DMS79 treated with DMSO at 0.1 percent for 48 hours (cell line): ENCODE data around the gene USP43.
"Not testable (repeated sequence)": the region's sequence is repeated elsewhere in the genome, so short reads cannot be mapped to it uniquely, and the experiment has no call there.

Experiments
- DNase-seq: peaks from one replicate; lab custom pipeline; 2025; lab: John Stamatoyannopoulos, UW

USP43 gene

GRCh38 chr17:9644910-9645751 is at the start of gene USP43:
Gene USP43, plus strand, starts transcription at chr17:9645517. Its CDS starts 116 bp downstream, at chr17:9645633.
- peak; percentile 48 for DNase-seq

- DNase-seq: not testable (repeated sequence)
These were observed 47.7 kb upstream of the USP43 start for GRCh38 chr17:9597638-9598037.

GRCh38 chr17:9598661-9599060 is 46.7 kb upstream of the USP43 start:
- no peak for DNase-seq

- DNase-seq: not testable (repeated sequence)
These were observed 40.7 kb upstream of the USP43 start for GRCh38 chr17:9604583-9604982.

GRCh38 chr17:9606453-9606852 is 38.9 kb upstream of the USP43 start:
- no peak for DNase-seq

- DNase-seq: not testable (repeated sequence)
These were observed 38.3 kb upstream of the USP43 start for GRCh38 chr17:9607058-9607457.

- DNase-seq: no peak
These were observed 33.8 kb upstream of the USP43 start for GRCh38 chr17:9611557-9611956.

GRCh38 chr17:9612006-9612405 is 33.3 kb upstream of the USP43 start:
- DNase-seq: peak; percentile 21

GRCh38 chr17:9615486-9615885 is 29.8 kb upstream of the USP43 start:
- DNase-seq: no peak

GRCh38 chr17:9622961-9623360 is 22.4 kb upstream of the USP43 start:
- no peak for DNase-seq

- no peak for DNase-seq
These were observed 16.8 kb upstream of the USP43 start for GRCh38 chr17:9628509-9628908.

GRCh38 chr17:9632741-9633140 is 12.6 kb upstream of the USP43 start:
- no peak for DNase-seq

GRCh38 chr17:9635340-9635739 is 10.0 kb upstream of the USP43 start:
- DNase-seq: no peak

- no peak for DNase-seq
These were observed 8.8 kb upstream of the USP43 start for GRCh38 chr17:9636501-9636900.

- DNase-seq: not testable (repeated sequence)
These were observed 4.9 kb upstream of the USP43 start for GRCh38 chr17:9640388-9640787.

- DNase-seq: no peak
These were observed 1.7 kb upstream of the USP43 start for GRCh38 chr17:9643611-9644010.

GRCh38 chr17:9645851-9646545 is 681 bp downstream of the USP43 start:
- DNase-seq: peak; percentile 28

GRCh38 chr17:9646546-9646885 is 1.2 kb downstream of the USP43 start:
- no peak for DNase-seq

GRCh38 chr17:9647014-9647413 is 1.7 kb downstream of the USP43 start:
- peak; percentile 15 for DNase-seq

- DNase-seq: no peak
These were observed 3.3 kb downstream of the USP43 start for GRCh38 chr17:9648521-9649110.

- DNase-seq: no peak
These were observed 13.4 kb downstream of the USP43 start for GRCh38 chr17:9658593-9659211.

GRCh38 chr17:9661027-9661426 is 15.7 kb downstream of the USP43 start:
- DNase-seq: no peak

- DNase-seq: not testable (repeated sequence)
These were observed 18.2 kb downstream of the USP43 start for GRCh38 chr17:9663511-9663910.
